GM19468 (cell line): ENCODE data around the gene ABCB1.
A peak's percentile ranks its signal among the peaks of the same experiment; 100 is the strongest.
"Not testable (repeated sequence)": the region's sequence is repeated elsewhere in the genome, so short reads cannot be mapped to it uniquely, and the experiment has no call there.

Source experiments
- ATAC-seq: cut with Tn5 transposase; IDR thresholded peaks from one replicate; pipeline ENCODE4 v1.9.1; 2021; ENCODE audit warnings: mild to moderate bottlenecking, moderate library complexity, moderate number of reproducible peaks; ENCODE audit not compliant: unreplicated experiment; ENCODE audit errors: extremely low read depth

Gene ABCB1

DNA sequence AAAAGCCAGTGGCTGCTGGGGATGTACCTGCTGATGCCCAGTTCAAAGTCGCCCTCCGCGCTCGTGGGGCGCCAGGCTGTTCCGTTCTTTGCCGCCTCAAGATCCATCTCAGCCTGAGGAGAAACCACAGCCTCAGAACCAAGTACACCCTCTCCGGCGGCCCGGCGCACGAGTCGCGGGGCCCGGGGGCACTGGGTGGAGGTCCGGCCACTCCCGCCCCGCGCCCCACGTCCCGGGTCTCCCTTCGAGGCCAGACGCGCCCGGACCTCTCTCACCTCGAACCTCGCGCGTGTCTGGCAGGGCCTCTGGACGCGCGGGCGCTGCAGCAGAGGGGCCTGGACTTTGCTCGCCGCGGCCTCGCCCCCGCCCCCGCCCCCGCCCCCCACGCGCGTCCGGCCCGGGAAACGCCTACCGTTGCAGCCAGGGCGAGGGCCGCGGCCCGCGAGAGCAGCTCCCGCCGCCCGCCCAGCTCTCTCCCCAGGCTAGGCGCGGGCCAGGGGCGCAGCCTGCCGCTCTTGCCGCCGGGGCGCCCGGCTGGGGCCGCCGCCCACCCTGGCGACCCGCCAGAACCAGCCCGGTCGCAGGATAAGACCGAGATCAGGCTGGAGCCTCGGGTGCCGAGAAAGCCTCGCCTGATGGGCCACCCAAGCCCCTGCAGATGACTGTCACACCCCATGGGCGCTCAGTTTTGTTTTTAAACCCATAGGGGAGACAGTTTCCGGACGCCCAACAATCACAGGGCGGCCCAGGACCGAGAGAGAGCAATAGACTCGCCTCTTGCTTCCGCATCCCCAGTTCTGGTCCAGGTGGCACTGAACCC lies 125.1 kb downstream of the ABCB1 start, which contains the start of gene ABCB4:
ABCB4 (minus strand) TSS at position 322 of the 820 bp plus-strand sequence; CDS start at position 107, 215 bp downstream.
- no peak for ATAC-seq

DNA sequence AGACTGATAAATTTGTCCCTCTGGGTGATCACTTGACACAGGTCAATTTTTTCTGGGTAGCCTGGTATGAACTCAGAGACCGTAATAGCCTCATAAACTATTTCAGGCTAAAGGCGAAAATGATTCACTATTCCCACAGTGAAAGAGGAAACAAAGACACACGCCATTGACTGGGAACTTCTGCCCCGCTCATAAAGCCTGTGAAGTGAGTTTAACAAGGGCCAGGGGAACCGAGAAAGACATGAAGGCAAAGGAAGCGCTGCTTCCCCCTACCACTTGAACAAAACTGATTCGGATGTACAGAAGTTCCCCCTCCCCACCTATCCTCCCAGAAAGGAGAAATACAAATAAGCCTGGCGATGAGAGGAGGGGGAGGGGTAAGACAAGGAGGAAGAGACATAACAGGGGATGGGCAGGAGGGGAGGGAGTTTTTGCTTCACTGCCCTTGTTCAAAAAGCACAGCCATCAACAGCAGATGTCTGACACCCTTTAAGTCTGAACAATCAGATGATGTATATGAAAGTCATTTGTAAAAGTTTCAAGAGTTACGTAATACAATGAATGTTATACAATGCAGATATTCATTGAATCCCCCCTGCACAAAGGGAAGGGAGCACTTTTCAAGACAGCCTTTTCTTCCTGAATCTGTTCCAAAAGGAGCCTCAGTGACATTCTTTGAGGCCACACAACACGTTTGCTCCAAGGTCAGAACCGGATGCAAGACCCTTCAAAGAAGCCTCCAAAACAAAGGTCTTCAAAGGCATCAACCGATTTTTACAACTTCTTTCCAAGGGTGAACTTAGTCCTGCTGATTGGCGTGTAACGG lies 125.9 kb downstream of the ABCB1 start:
- peak; percentile 53 for ATAC-seq

DNA sequence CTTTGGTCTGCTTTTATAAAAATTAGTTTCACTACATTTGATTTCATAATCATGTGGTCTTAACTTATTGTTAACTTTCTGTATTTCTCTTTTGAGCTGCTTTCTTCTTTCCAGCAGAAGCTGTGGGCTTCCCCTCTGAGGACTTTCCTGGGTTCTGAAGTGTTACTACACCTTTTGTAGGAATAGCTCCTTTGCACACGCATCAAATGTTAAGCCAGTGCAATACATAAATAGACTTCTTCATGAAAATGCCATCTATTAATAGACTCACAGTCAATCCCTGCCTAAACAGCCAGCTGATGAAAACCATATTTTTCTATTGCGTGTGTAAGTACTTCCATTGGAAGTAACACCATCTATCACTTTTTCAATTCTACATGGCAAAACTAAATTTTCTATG lies 126.7 kb downstream of the ABCB1 start:
- ATAC-seq, result no peak

DNA sequence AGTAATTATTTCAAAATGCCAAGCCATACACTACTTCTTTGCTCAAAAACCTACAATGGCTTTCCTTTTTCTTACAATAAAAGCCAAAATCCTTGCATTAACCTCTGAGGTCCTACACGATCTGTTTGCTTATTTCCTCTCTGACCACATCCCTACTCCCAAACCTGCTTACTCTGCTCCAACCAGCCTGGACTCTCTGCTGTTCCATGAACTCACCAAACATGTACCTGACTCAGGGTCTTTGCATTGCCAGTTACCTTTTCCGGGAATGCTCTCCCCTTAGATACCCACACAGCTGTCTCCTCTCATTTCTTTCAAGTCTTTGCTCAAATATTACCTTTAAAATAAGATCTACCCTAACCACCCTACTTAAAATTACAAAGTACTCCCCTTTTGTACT lies 127.5 kb downstream of the ABCB1 start:
- ATAC-seq, result no peak

DNA sequence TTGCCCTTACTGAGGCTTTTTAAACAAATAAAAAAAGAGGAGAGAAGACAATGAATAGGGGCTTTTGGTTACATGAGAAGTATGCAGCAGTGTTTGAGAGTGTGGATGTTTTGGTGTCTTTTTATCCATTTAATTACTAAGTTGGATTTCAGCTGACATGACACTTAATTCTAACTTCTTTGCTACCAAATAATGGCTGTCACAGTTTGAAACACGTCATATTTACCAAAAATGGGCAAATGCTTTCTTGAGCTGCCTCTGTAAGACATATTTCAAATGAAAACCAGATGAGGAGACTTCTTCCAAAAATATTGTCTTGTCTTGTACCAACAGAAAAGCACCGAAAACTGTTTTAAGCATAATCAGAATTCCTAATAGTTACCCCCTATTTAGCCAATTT lies 129.2 kb downstream of the ABCB1 start:
- ATAC-seq, result no peak

DNA sequence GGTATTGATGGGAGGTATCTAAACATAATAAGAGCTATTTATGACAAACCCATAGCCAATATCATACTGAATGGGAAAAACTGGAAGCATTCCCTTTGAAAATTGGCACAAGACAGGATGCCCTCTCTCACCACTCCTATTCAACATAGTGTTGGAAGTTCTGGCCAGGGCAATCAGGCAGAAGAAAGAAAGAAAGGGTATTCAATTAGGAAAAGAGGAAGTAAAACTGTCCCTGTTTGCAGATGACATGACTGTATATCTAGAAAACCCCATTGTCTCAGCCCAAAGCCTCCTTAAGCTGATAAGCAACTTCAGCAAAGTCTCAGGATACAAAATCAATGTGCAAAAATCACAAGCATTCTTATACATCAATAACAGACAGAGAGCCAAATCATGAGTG lies 131.5 kb downstream of the ABCB1 start:
- not testable (repeated sequence) for ATAC-seq

DNA sequence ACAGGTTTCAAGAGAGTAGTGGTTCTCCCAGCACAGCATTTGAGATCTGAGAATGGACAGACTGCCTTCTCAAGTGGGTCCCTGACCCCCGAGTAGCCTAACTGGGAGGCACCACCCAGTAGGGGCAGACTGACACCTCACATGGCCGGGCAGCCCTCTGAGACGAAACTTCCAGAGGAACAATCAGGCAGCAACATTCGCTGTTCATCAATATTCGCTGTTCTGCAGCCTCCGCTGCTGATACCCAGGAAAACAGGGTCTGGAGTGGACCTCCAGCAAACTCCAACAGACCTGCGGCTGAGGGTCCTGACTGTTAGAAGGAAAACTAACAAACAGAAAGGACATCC lies 135.2 kb downstream of the ABCB1 start:
- not testable (repeated sequence) for ATAC-seq

DNA sequence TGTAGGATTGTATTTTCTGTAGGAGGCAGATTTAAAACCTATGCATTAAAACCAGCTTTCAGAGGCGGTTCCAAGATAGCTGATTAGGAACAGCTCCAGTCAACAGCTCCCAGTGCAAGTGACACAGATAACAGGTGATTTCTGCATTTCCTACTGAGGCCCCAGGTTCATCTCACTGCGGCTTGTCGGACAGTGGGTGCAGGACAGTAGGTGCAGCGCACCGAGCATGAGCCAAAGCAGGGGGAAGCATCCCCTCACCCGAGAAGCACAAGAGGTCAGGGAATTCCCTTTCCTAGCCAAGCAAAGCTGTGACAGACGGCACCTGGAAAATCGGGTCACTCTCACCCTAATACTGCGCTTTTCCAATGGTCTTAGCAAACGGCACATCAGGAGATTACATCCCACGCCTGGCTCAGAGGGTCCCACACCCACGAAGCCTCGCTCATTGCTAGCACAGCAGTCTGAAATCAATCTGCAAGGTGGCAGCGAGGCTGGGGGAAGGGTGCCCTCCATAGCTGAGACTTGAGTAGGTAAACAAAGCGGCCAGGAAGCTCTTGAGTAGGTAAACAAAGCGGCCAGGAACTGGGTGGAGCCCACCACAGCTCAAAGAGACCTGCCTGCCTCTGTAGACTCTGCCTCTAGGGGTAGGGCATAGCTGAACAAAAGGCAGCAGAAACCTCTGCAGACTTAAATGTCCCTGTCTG lies 135.7 kb downstream of the ABCB1 start:
- ATAC-seq, result not testable (repeated sequence)

DNA sequence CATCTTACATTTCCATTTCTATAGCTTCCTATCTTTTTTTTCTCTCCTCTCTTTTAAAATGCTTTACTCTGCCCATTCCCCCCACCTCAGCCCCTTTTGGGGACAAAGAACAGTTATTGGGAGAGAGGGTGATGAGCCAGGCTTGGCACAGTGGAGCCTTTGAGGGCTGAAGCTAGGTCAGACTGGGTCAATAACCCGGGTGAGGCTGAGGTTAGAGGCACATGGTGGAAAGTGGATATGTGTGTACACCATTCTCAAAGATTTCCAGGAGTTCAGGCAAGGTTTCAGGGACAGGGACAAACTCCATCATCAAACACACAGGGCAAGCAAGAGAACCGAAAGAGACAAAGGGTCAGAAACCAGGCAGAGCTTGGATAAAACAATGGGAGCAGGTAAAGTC lies 136.7 kb downstream of the ABCB1 start:
- no peak for ATAC-seq

DNA sequence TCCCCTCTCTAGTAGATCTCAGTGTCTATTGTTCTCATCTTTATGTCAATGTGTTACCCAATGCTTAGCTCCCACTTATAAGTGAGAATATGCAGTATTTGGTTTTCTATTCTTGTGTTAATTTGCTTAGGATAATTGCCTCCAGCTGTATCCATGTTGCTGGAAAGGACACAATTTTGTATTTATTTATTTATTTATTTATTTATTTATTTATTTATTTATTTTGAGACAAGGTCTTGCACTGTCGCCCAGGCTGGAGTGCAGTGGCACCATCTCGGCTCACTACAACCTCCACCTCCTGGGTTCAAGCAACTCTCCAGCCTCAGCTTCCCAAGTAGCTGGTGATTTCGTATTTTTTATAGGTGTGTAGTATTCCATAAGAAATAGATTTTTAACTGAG lies 140.2 kb downstream of the ABCB1 start:
- ATAC-seq, result not testable (repeated sequence)

DNA sequence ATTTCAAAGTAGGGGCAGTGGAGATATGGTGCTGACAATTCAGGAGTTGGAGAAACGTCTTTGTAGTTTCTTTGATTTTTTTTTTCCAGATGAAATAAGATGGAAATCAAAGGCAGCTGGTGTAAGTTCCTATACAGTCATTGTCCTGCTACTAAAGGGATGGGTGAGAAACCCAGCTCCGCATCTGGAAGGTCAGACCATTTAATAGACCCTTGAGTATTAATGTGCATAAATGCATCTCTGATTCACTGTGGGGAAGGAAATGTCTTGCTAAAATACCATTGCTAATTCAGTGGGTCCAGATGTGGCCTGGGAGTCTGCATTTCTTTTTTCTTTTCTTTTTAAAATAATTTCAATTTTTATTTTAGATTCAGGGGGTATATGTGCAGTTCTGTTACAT lies 140.7 kb downstream of the ABCB1 start:
- ATAC-seq, result no peak

DNA sequence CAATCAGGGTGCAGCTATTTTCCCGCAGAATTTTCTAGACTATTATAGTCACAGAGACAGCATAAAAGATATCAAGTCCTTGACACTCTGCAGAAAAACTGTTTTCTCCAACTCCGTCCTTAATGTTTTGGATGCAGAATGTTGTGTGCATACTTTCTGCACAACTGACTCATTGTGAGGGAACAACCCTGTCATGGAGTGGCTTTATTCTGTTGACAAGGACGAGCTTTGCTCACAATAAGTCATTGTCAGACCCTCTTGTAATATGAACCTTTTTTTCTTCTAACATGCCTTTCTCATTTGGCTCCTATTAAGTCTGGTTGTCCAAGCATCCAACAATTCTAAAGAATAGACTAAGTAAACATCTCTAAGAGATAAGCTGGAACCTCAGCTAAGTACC lies 142.5 kb downstream of the ABCB1 start:
- no peak for ATAC-seq

DNA sequence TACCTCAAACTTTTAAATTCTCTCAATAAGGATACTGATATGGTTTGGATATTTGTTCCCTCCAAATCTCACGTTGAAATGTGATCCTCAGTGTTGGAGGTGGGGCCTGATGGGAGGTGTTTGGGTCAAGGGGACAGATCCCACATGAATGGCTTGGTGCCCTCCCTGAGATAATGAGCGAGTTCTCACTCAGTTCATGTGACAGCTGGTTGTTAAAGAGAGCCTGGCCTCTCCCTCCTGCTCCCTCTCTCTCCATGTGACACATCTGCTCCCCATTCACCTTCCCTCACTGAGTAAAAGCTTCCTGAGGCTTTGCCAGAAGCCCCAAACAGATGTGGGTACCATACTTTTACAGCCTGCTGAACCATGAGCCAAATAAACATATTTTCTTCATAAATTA lies 144.4 kb downstream of the ABCB1 start:
- no peak for ATAC-seq
